K562 (cell line): ENCODE data around the gene SPNS2. TPM values are rescaled to one million over a fixed set of nuclear protein-coding genes. Genes with fewer than 3 reads are reported as not detected.
A peak's percentile ranks its signal among the peaks of the same experiment; 100 is the strongest.

Experiments
- ATAC-seq: fragments of 200-7000 bp; cut with Tn5 transposase; 3 replicates; pipeline ENCODE4 v1.9.1; 2020; ENCODE audit warnings: moderate library complexity
- BruUV-seq: library from RNA; stranded (reverse); fragments of 400-500 nt; replicated peaks from 2 replicates; lab custom pipeline; 2021; lab: Mats Ljungman, UMichigan
- CTCF ChIA-PET: fragments of 300-600 bp; formaldehyde crosslinking; extraction: SDS; loops from one replicate; lab custom pipeline; 2021; ENCODE audit warnings: low intra/inter-chr PET ratio; lab: Yijun Ruan, JAX
- POLR2A ChIA-PET: fragments of 300-600, 350-650 bp; sonication (Branson Sonifier 250); formaldehyde crosslinking; extraction: SDS; loops from one replicate; lab custom pipeline; 2021; ENCODE audit warnings: antibody characterized with exemption, inconsistent platforms; lab: Yijun Ruan, JAX
- DNase-seq, 4 experiments: peaks; one replicate each; pipeline versions ENCODE4 v3.0.0 to v3.0.0-alpha.2; 2011 to 2018; ENCODE audit warnings: low spot score in 3 of 4, mixed read lengths in 3 of 4; ENCODE audit errors: extremely low read depth in 1 of 4
- FAIRE-seq: peaks from 2 replicates; lab custom pipeline; 2011; peaks lifted over from hg19 to GRCh38; lab: Jason Lieb, UNC
- H2AFZ ChIP-seq: 2 replicates; pipeline ENCODE4 v1.6.0; 2011; ENCODE audit warnings: low read depth, low read length, control low read depth, inconsistent platforms
- H3K27ac ChIP-seq: fragments of 200-600 bp; 3 replicates; pipeline ENCODE4 v1.8.0; 2011; ENCODE audit warnings: low read depth, mild to moderate bottlenecking, control low read depth, inconsistent platforms, low read length, moderate library complexity, mixed read lengths; ENCODE audit errors: extremely low read depth
- H3K27me3 ChIP-seq, 2 experiments: fragments of 300-600 bp in 1 of 2; 2 replicates in 1 of 2; 3 replicates in 1 of 2; pipeline versions ENCODE4 v1.6.0 to v1.8.0; 2011; ENCODE audit warnings: inconsistent platforms in 2 of 2, low read length in 2 of 2, mild to moderate bottlenecking in 1 of 2, mixed read lengths in 1 of 2, moderate library complexity in 1 of 2; ENCODE audit not compliant: control insufficient read depth in 2 of 2, insufficient read depth in 2 of 2
- H3K36me3 ChIP-seq: fragments of 300-600 bp; 3 replicates; pipeline ENCODE4 v1.8.0; 2011; ENCODE audit warnings: mild to moderate bottlenecking, low read length, inconsistent platforms; ENCODE audit not compliant: control insufficient read depth, insufficient read depth
- H3K4me1 ChIP-seq, 2 experiments: fragments of 200-600 bp in 1 of 2; replicated peaks in 1 of 2; 2 replicates in 1 of 2; 3 replicates in 1 of 2; pipeline versions ENCODE4 v1.5.1 to v1.8.0; 2011; ENCODE audit warnings: inconsistent platforms in 2 of 2, low read length in 2 of 2, mild to moderate bottlenecking in 1 of 2, mixed read lengths in 1 of 2, moderate library complexity in 1 of 2; ENCODE audit not compliant: control insufficient read depth in 2 of 2, insufficient read depth in 2 of 2
- H3K4me2 ChIP-seq: 2 replicates; pipeline ENCODE4 v1.6.1; 2011; ENCODE audit warnings: low read length, control low read depth, inconsistent platforms, mixed read lengths; ENCODE audit not compliant: insufficient read depth
- H3K4me3 ChIP-seq: fragments of 200-600 bp; sonication (generic), shearing (Covaris generic); 2 replicates; pipeline ENCODE4 v1.5.1; 2016; ENCODE audit warnings: control low read depth, inconsistent platforms
- H3K79me2 ChIP-seq: fragments of 200-600 bp; 3 replicates; pipeline ENCODE4 v1.8.0; 2011; ENCODE audit warnings: low read length, inconsistent platforms; ENCODE audit not compliant: control insufficient read depth, insufficient read depth
- H3K9ac ChIP-seq, 2 experiments: 2 replicates each; pipeline versions ENCODE4 v1.6.0 to v1.6.1; 2011; ENCODE audit warnings: low read depth in 2 of 2, low read length in 2 of 2, control low read depth in 1 of 2, inconsistent platforms in 1 of 2, mild to moderate bottlenecking in 1 of 2, mixed read lengths in 1 of 2; ENCODE audit not compliant: insufficient read depth in 1 of 2
- H3K9me1 ChIP-seq: one replicate; pipeline ENCODE4 v1.6.0; 2011; ENCODE audit warnings: inconsistent platforms, mild to moderate bottlenecking, low read length, moderate library complexity; ENCODE audit not compliant: control insufficient read depth, insufficient read depth
- H3K9me3 ChIP-seq: replicated peaks from 2 replicates; pipeline ENCODE4 v1.5.1; 2011; ENCODE audit warnings: low read depth, low read length, inconsistent platforms; ENCODE audit not compliant: control insufficient read depth, insufficient read depth
- H4K20me1 ChIP-seq: replicated peaks from 2 replicates; pipeline ENCODE4 v1.6.1; 2011; ENCODE audit warnings: low read length, inconsistent platforms, mixed read lengths; ENCODE audit not compliant: control insufficient read depth, insufficient read depth
- DDX20 ChIP-seq: fragments of 450-650 bp; IDR thresholded peaks from 2 replicates; pipeline ENCODE4 v1.6.1; 2016; ENCODE audit warnings: missing genetic modification characterization, low read depth, mild to moderate bottlenecking, missing compliant biosample characterization, moderate library complexity
- DIDO1 ChIP-seq: fragments of 450-650 bp; IDR thresholded peaks from 2 replicates; pipeline ENCODE4 v1.6.1; 2016; ENCODE audit warnings: low read depth, missing biosample characterization, missing genetic modification characterization
- RAD21 ChIP-seq, 2 experiments: fragments of 250-450 bp in 1 of 2; fragments of 450-650 bp in 1 of 2; sonication (Bioruptor Pico) in 1 of 2; formaldehyde crosslinking in 1 of 2; IDR thresholded peaks in 1 of 2; conservative IDR thresholded peaks in 1 of 2; 2 replicates each; pipeline versions ENCODE4 v1.4.0 to v1.8.0; 2020 to 2022; ENCODE audit warnings: mild to moderate bottlenecking in 2 of 2, moderate library complexity in 1 of 2
- TAF7 ChIP-seq: fragments of 450-650 bp; IDR thresholded peaks from 2 replicates; pipeline ENCODE4 v1.6.1; 2016; ENCODE audit warnings: missing genetic modification characterization, missing compliant biosample characterization
- WGBS: fragments of 100-300 bp; shearing (Covaris generic); methylation state at CpG from one replicate; pipeline ENCODE4 v1.1.6; 2016; ENCODE audit warnings: low coverage, mixed read lengths; ENCODE audit not compliant: insufficient coverage; ENCODE audit errors: missing lambda C conversion rate; 5-methylcytosine and 5-hydroxymethylcytosine counted together
- in situ Hi-C: fragments of 300-500 bp; cut with MboI; formaldehyde crosslinking; loops from 4 replicates; pipeline ENCODE4 v1.15.0; 2018; ENCODE audit warnings: inconsistent platforms, mixed read lengths
- intact Hi-C: fragments of 100-400 bp; cut with micrococcal nuclease; formaldehyde crosslinking; loops from 2 replicates; pipeline ENCODE4 v1.14.2; 2022
- polyA plus RNA-seq, 8 experiments: library from polyadenylated mRNA; depleted of rRNA in 4 of 8; stranded (reverse) in 5 of 8; unstranded in 3 of 8; fragments of >200 nt; fragmentation: Nextera tagmentation in 2 of 8; fragmentation: Illumina TruSeq in 1 of 8; extraction: Ambion mirVana in 2 of 8; extraction: Trizol in 1 of 8; gene quantifications; 2 replicates each; pipeline versions ENCODE4 v1.2.1 to v1.2.3, GENCODE V29; 2011 to 2014; ENCODE audit warnings: inconsistent platforms in 1 of 8, missing spikeins in 1 of 8
- total RNA-seq, 7 experiments: library from RNA; depleted of rRNA in 6 of 7; stranded (reverse); fragments of >200 nt in 6 of 7; fragmentation: Illumina TruSeq in 2 of 7; extraction: Trizol in 2 of 7; gene quantifications; 2 replicates each; pipeline versions ENCODE4 v1.2.1 to v1.2.3, GENCODE V29; 2011 to 2021; ENCODE audit warnings: low replicate concordance in 1 of 7
- TF ChIP-seq, protein P1 (sequence below): fragments of 250-450 bp; sonication (Bioruptor Pico); IDR thresholded peaks from 2 replicates; pipeline ENCODE4 v1.8.0; 2021; ENCODE audit warnings: moderate library complexity, mild to moderate bottlenecking, inconsistent platforms
- TF ChIP-seq, protein P2 (sequence below): fragments of 250-450 bp; sonication (Bioruptor Pico); IDR thresholded peaks from 2 replicates; pipeline ENCODE4 v1.4.0; 2020; ENCODE audit warnings: mild to moderate bottlenecking, moderate library complexity

Gene SPNS2
- total and polyA plus RNA-seq, 9 of the 15 experiments (the other 6 are each of a cell fraction or from before 2014, with no cell fraction given): 0.06 TPM; not detected in 8

DNA sequence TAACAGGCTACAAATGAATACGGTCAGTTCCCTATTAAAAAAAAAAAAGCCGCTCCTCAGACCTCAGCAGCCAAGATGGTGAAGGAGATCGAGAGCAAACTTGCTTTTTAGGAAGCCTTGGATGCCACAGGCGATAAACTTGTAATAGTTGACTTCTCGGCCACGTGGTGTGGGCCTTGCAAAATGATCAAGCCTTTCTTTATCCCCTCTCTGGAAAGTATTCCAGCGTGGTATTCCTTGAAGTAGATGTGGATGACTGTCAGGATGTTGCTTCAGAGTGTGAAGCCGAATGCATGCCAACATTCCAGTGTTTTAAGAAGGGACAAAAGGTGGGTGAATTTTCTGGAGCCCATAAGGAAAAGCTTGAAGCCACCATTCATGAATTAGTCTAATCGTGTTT is 73.5 kb downstream of the SPNS2 start:
- H3K27ac ChIP-seq: no peak overlapping the region
- no peak overlapping the region for H3K4me2 ChIP-seq
- no peaks in the 10 kb centered on the region for H4K20me1 ChIP-seq
- no peaks in the 10 kb centered on the region for H3K9me1 ChIP-seq
- H3K9me3 ChIP-seq: no peaks in the 10 kb centered on the region
- peaks cover 0 to 12% of the 10 kb centered on the region in 2 experiments; a peak in 2 of 5 replicates for H3K4me1 ChIP-seq
- no peaks in the 10 kb centered on the region for H3K79me2 ChIP-seq
- ChIA-PET POLR2A (no interaction called here), CTCF (no interaction called here)
- no peak for DNase-seq
- no TSS peak for BruUV-seq
- ATAC-seq: no peak
- intact Hi-C loops (no loop called here), in situ Hi-C loops (no loop called here)
- 2% methylated on average over 8 of the region's 9 CpGs for WGBS
- peak; percentile 40 for FAIRE-seq
- no peak overlapping the region for H3K4me3 ChIP-seq
- H3K36me3 ChIP-seq: no peaks in the 10 kb centered on the region
- TF ChIP-seq TAF7 (no peak), DDX20 (tag) (no peak)
- H3K9ac ChIP-seq: no peak overlapping the region
- no peak overlapping the region for H2AFZ ChIP-seq
- H3K27me3 ChIP-seq: peaks cover 12 to 42% of the 10 kb centered on the region in 2 experiments

DNA sequence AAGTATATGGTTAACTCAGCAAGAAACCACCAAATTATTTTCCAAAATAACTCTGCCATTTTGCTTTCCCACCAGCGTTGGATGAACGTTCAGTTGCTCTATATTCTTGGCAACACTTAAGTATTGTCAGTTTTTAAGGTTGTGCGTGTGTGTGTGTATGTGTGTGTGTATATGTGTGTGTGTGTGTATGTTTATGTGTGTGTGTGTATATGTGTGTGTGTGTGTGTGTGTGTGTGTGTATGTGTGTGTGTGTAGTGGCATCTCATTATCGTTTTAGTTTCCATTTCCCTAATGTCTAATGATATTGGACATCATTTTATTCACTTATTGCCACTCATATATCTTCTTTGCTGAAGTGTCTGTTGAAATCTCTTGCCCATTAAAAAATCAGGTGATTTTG is 74.4 kb downstream of the SPNS2 start:
- BruUV-seq: no TSS peak
- no peak for DNase-seq
- H3K79me2 ChIP-seq: no peaks in the 10 kb centered on the region
- H3K27me3 ChIP-seq: peaks cover 12 to 47% of the 10 kb centered on the region in 2 experiments
- intact Hi-C loops: no loop called here
- H2AFZ ChIP-seq: no peak overlapping the region
- H3K36me3 ChIP-seq: no peaks in the 10 kb centered on the region
- no peak overlapping the region for H3K4me2 ChIP-seq
- no peak overlapping the region for H3K27ac ChIP-seq
- no peak for ATAC-seq
- H4K20me1 ChIP-seq: no peaks in the 10 kb centered on the region
- no peak for FAIRE-seq
- ChIA-PET CTCF (no interaction called here), POLR2A (no interaction called here)
- WGBS: 21% methylated on average over 4 of the region's 4 CpGs
- TF ChIP-seq, protein P1, sequence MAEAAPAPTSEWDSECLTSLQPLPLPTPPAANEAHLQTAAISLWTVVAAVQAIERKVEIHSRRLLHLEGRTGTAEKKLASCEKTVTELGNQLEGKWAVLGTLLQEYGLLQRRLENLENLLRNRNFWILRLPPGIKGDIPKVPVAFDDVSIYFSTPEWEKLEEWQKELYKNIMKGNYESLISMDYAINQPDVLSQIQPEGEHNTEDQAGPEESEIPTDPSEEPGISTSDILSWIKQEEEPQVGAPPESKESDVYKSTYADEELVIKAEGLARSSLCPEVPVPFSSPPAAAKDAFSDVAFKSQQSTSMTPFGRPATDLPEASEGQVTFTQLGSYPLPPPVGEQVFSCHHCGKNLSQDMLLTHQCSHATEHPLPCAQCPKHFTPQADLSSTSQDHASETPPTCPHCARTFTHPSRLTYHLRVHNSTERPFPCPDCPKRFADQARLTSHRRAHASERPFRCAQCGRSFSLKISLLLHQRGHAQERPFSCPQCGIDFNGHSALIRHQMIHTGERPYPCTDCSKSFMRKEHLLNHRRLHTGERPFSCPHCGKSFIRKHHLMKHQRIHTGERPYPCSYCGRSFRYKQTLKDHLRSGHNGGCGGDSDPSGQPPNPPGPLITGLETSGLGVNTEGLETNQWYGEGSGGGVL (CRISPR knock-in tag): no peak
- TF ChIP-seq RAD21 (CRISPR knock-in tag; conservative IDR thresholded peaks at IDR 0.05 in 1 of 2, IDR thresholded peaks at IDR 0.05 in 1 of 2) (no peak), DIDO1 (tag) (no peak)
- TF ChIP-seq, protein P2, sequence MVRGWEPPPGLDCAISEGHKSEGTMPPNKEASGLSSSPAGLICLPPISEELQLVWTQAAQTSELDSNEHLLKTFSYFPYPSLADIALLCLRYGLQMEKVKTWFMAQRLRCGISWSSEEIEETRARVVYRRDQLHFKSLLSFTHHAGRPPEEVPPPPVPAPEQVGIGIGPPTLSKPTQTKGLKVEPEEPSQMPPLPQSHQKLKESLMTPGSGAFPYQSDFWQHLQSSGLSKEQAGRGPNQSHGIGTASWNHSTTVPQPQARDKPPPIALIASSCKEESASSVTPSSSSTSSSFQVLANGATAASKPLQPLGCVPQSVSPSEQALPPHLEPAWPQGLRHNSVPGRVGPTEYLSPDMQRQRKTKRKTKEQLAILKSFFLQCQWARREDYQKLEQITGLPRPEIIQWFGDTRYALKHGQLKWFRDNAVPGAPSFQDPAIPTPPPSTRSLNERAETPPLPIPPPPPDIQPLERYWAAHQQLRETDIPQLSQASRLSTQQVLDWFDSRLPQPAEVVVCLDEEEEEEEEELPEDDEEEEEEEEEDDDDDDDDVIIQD: no peak
- no peaks in the 10 kb centered on the region for H3K9me3 ChIP-seq
- H3K9ac ChIP-seq: no peak overlapping the region
- H3K4me3 ChIP-seq: no peak overlapping the region
- peaks cover 0 to 12% of the 10 kb centered on the region in 2 experiments; a peak in 2 of 5 replicates for H3K4me1 ChIP-seq
- in situ Hi-C loops: no loop called here
- H3K9me1 ChIP-seq: no peaks in the 10 kb centered on the region
